Retina (tissue), 1 donor: ENCODE results near the gene GCGR.
"Not testable (repeated sequence)": the region's sequence is repeated elsewhere in the genome, so short reads cannot be mapped to it uniquely, and the experiment has no call there.

ENCODE experiments used
- DNase-seq: peaks from one replicate; pipeline ENCODE4 v3.0.0-alpha.2; 2016

Gene GCGR

DNA sequence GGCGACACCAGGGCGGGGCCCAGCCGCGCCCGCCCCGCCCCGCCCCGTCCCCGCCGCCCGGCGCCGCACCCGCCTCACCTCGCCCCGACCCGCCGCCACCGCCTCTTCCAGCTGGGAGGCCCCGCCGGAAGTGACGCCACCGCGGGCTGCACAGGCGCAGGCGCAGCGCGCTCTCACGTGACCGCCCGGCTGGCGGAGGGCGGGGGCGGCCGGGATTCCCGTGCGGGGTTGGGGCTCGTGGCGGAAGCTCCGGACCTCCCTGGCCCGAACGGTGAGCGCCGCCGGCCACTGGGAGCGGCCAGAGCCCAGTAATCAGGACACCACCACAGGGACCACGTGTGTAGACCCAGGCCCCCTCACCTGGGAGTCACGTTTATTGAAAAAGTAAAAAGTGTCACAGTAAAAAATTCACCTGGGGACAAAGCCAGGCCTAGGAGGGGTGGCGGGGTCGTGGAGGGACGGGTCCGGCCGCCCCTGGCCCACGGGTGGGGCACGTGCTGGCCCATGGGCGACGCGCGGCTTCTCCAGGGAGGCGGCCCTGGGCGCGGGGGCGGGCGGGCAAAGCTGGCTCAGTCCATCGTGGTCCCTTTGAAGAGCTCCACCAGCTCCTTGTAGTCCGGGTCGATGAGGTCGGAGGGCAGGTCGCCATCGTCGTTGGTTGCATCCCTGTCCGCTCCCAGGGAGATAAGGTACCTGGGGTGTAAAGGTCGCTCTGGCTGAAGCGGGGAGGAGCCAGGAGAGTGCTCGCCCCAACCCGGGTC is 29.4 kb downstream of the GCGR start, which contains the start of gene MCRIP1:
MCRIP1 (minus strand) TSS at position 132 of the 761 bp plus-strand sequence. CDS start 8,785 bp downstream, outside the sequence.
- DNase-seq: peak; percentile 87

- no peak for DNase-seq
Measured at GRCh38 chr17:81833921-81834830, 30.2 kb downstream of the GCGR start.

DNA sequence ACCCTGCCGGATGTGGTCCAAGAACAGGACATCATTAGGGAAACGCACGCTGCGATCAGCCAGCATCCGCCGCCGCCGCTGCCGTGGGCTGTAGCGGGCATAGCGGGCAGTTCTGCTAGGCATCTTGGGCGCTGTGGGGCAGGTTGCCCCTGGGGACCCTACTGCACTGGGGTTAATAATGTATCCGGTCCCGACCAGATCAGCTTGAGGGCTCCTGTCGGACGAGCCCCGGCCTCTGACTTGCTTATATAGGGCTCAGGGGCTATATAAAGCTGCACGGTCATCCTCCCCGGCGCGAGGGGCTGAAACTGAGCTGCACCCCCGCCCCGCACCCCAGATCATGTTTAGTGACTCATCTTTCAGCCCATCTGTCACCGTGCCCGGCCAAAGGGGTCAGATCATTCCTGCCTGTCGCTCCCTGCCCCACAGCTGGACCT is 30.9 kb downstream of the GCGR start, which contains the start of gene PPP1R27:
PPP1R27 (minus strand) TSS at position 220 of the 437 bp plus-strand sequence; CDS start at position 123, 97 bp downstream.
- DNase-seq: no peak

DNA sequence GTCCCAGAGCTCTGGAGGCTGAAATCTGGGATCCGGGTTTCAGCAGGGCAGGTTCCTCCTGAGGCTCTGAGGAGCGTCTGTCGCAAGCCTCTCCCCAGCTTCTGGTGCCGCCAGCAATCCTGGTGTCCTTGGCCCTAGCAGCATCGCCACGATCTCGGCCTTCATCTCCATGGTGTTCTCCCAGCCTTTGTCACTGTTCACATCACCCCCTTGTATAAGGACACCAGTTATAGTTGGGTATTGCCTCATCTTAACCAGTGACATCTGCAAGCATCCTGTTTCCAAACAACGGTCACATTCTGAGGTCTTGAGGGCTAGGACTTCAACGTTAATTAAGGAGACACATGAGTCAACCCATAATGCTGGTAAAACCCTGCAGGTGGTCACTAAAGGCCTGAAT is 33.7 kb downstream of the GCGR start:
- no peak for DNase-seq

DNA sequence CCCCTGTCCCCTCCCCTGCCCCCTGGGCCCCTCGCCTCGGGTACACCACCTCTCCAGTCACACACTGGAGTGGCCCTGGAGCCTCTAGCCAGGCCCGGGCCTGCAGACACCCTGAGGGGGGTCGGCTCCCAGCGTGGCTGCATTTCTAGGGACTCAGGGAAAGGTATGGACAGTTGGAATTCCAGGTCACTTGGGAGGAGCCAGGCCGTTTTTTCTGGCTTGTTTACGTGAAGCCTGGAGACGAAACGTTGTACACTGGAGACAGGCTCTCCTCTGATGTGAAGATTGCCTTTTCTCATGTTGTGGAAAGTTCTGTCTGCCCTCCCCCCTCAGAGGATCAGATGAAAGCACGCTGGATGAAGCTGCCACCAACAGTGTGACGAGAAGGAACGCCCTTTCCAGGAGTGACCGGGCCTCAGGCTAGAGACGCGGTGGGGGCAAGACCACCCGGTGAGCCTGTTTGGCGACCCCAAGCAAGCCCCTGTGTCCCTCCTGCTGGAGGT is 34.9 kb downstream of the GCGR start:
- DNase-seq: peak; percentile 56

GRCh38 chr17:81839301-81839700 is 35.4 kb downstream of the GCGR start:
- no peak for DNase-seq

DNA sequence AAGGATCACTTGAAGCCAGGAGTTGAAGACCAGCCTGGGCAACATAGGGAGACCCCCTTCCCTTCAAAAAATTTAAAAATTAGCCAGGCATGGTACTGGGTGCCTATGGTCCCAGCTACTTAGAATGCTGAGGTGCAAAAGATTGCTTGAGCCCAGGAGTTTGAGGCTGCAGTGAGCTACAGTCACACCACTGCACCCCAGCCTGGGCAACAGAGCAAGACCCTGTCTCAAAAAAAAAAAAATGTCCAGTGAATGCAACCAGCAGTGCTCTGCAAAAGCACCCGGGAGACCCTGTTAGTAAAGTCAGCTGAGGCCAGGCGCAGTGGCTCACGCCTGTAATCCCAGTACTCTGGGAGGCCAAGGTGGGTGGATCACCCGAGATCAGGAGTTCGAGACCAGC is 36.1 kb downstream of the GCGR start:
- DNase-seq: not testable (repeated sequence)

- DNase-seq: no peak
Measured at GRCh38 chr17:81840826-81841778, 37.2 kb downstream of the GCGR start.

GRCh38 chr17:81841866-81842265 is 37.9 kb downstream of the GCGR start:
- DNase-seq: no peak

GRCh38 chr17:81842378-81842724 is 38.4 kb downstream of the GCGR start:
- DNase-seq: no peak

- DNase-seq: no peak
Measured at GRCh38 chr17:81842725-81843504, 39.0 kb downstream of the GCGR start.

- DNase-seq: no peak
Measured at GRCh38 chr17:81843713-81844326, 39.9 kb downstream of the GCGR start.

- DNase-seq: no peak
Measured at GRCh38 chr17:81844327-81844851, 40.4 kb downstream of the GCGR start.

DNA sequence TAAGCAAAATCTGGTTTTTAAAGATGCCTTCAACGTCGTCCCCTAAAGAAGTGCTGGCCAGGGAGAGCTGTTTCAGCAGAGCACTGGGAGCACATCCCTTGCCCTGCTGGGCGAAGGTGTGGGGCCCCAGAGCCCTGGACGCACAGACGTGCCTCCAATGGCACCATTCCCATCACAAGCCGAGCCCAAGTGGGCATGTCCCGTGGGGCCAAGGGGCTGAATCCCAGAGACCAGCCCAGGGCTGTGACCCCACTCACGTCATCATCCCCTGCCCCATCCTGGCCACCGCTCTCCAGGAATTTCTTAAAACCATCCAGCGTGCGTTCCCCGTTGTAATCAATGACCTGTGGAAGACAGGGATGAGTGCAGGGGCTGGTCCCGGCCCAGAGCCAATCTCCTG is 40.9 kb downstream of the GCGR start:
- no peak for DNase-seq

DNA sequence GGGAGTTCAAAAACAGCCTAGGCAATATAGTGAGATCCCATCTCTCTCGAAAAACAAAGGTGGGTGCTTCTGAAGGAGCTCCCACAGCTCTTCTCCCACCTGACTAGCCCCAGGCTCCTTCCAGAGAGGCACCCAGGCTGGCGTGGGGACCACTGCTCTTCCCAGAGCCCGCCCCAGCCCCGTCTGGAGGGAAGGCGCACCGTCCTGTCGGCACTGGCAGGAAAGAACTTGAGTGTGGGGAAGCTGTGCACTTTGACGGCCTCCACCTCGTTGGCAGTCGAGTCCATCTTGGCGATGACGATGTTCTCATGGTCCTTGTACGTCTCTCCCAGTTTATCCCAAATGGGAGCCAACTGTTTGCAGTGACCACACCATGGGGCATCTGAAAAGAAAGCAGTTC is 41.4 kb downstream of the GCGR start:
- DNase-seq: no peak

DNA sequence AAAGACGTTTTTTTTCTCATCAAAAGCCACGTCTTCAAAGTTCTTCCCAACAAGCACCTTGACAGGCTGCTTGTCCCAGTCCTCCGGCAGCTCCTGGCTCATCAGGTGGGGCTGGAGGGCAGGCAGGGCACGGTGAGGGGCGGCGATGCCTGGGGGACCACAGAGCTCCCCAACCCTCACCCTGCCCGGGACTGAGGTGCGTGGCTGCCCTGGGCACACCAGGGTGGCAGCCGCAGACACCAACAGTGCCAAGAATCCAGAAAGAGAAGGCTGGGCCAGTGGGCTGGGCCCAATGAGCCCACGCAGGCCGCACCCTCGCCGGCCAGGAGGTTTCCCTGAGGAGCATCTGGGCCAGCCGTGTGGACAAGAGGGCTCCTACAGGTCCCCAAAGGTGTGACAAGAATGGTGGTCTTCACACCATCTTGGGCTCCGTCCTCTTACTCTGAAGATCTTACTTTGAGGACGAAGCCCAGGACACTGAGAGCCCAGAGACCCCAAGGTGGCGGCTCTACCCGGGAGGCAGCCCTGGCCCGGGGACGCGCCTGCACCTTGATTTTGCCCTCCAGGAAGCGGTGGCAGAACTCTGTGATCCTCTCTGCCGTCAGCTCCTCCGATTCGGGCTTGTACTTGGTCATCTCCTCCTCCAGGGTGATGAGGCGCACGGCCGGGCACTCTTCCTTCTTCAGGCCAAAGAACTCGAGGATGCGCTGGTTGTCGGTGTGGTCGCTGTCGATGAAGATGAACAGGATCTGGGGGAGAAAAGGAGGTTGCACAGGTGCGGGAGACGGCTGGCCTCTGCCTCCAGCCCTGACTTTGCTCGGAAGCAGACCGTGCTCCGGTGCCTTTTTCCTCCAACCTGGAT is 42.2 kb downstream of the GCGR start:
- no peak for DNase-seq

DNA sequence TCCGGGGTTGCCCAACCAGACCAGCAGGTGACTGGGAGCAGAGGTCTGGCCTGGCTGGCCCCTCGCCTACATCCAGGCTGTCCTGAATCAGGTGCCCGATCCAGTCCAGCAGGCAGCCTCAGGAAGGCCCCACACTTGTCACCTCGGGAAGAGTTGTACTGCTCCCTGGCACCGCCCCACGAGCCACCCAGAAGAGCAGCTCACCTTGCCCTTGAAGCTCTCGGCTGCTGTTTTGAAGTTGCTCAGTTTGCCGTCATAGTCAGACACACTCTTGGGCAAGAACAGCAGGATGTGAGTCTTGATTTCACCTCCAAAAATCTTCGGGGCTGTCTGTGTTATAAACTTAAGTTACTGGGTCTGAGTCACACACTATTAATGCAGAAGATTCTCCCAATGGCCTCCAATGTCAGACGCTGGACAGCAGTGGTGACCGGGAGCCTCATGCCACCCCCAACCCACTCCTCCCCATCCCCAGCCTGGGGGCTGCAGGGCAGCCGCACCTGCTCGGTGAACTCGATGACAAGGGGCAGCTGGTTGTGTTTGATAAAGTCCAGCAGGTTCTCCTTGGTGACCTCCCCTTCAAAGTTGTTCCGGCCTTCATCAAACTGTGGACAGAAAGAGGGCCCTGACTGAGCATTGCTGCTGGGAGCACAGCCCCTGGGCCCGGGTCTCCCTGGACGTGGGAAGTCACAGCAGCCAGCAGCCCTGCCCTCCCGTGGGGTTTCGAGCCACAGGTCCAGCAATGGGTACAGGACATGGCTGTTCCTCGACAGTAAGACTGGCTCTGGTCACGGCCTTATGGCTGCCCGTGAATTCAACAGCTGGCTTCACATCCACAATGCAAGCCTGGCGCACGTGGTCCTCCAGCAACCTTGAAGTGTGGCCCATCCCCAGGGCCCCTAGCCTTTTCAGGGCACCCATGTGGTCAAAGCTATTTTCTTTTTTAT is 43.1 kb downstream of the GCGR start:
- no peak for DNase-seq

GRCh38 chr17:81849457-81849856 is 45.5 kb downstream of the GCGR start:
- no peak for DNase-seq

DNA sequence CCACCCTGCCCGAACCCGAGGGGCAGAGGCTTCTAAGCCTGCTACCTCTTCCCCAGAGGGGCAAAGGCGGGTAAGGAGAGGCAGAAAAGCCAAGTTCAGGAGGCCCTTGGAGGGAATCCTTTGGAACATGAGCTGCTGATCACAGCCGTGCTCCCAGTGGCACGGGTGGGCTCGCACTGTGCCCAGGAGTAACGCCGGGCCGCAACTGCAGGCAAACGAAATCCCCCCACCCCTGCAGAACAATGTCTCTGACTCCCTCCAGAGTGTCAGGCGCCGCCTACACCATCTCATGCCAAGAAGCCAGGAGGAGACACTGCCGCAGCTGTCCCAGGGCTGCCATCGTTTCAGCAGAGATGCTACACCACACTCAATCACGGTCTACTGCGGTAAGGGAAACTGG is 47.5 kb downstream of the GCGR start:
- no peak for DNase-seq
